Mesendoderm (in vitro differentiated cells): ENCODE results near the gene YIF1B. TPM values are rescaled to one million over a fixed set of nuclear protein-coding genes. Genes with fewer than 3 reads are reported as not detected.

Source experiments
- small RNA-seq: library from polyadenylated mRNA; stranded (forward); fragments of <200 nt; extraction: miRNeasy Mini kit (QIAGEN cat#:217004); gene quantifications from one replicate; pipeline ENCODE3, GENCODE V24; 2013; ENCODE audit not compliant: insufficient read depth

The YIF1B gene

Small RNA genes lying within 50 kb of the gene (small RNA-seq; reads per million reads assigned to genes)
- gene RF00019: not detected
